RCC 7860 (cell line): ENCODE results near the gene C2orf74.
"Not testable (repeated sequence)": the region's sequence is repeated elsewhere in the genome, so short reads cannot be mapped to it uniquely, and the experiment has no call there.

Experiments
- DNase-seq: peaks from one replicate; pipeline ENCODE4 v3.0.0-alpha.2; 2015; ENCODE audit warnings: low spot score
- FAIRE-seq: peaks from 2 replicates; lab custom pipeline; 2012; peaks lifted over from hg19 to GRCh38; lab: Jason Lieb, UNC

Gene C2orf74

DNA sequence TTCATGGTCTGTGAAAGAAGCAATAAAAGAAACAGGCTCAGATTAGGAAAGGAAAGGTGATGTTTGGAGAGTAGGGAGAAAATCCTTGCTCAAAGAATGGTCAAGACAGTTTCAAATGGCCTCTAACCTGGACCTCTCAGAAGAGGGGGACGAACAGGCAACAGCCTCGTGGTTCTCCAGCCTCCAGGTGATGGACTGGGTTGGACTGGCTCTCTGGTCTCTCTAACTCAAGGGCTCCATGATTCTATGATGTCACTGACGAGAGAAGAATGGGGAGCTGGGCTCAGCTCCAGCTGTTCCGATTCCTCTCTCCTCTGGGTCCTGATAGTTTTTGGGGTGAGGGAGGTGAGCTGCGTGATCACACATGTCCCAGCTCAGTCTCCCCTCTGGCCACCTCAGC, at the start of gene C2orf74:
TSS of gene C2orf74 (plus strand) at position 301 of the 400 bp plus-strand sequence. CDS start 327 bp downstream, outside the sequence.
- no peak for FAIRE-seq
- DNase-seq, result no peak

GRCh38 chr2:61114147-61114546, 47.8 kb upstream of the C2orf74 start:
- no peak for FAIRE-seq
- no peak for DNase-seq

- DNase-seq (no peak), FAIRE-seq (no peak)
Measured at GRCh38 chr2:61116302-61116701, 45.7 kb upstream of the C2orf74 start.

GRCh38 chr2:61117534-61117933, 44.5 kb upstream of the C2orf74 start:
- no peak for FAIRE-seq
- no peak for DNase-seq

DNA sequence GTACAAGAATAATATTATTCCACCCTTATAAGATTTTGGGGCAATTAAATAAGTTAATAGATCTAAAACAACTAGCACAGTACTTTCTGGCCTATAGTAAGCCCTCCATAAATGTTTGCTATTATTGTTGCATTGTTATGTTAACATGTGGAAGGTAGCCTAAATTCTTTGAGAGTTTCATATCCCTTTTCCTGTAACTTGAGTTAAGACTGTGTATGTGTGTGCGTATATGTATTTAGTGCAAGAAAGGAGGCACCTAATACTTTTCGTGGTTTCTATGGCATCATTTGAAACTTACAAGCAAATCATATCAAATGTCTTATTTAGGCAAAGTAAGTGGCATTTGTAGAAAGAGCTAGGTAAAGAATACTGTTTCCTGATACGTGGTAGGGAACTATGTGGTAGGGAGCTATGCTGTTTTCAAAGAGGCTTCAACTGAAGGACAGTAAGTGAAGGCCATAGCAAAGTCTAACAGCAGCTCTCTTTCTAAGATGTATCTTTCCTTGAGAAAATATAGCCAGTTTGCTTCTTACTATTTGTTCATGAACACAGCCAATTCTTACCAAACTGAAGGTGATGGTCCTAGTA, 36.8 kb upstream of the C2orf74 start:
- FAIRE-seq (no peak), DNase-seq (no peak)

GRCh38 chr2:61125798-61126197, 36.2 kb upstream of the C2orf74 start:
- FAIRE-seq (no peak), DNase-seq (no peak)

GRCh38 chr2:61128122-61128521, 33.9 kb upstream of the C2orf74 start:
- not testable (repeated sequence) for DNase-seq, FAIRE-seq

DNA sequence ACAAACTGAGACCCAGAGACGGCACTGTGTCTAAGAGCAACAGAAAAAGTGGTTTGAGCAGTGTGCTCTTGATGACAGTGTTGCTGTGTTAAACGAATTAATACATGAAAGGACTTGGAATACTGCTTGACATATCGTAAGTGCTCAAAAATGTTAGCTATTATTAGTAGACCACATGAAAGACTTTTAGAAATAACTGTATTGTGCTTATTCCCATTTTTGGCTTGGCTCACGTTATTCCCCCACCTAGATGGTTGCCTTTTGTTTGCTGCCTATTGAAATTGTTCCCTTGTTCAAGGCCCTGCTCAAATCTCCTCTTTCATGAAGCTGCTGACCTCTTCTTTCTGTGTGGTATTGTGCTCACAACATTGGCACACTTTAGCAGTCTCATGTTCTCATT, 27.8 kb upstream of the C2orf74 start:
- DNase-seq, result no peak
- no peak for FAIRE-seq

GRCh38 chr2:61135510-61135909, 26.5 kb upstream of the C2orf74 start:
- peak; percentile 26 for DNase-seq
- peak; percentile 37 for FAIRE-seq

- DNase-seq (no peak), FAIRE-seq (no peak)
Measured at GRCh38 chr2:61138859-61139258, 23.1 kb upstream of the C2orf74 start.

DNA sequence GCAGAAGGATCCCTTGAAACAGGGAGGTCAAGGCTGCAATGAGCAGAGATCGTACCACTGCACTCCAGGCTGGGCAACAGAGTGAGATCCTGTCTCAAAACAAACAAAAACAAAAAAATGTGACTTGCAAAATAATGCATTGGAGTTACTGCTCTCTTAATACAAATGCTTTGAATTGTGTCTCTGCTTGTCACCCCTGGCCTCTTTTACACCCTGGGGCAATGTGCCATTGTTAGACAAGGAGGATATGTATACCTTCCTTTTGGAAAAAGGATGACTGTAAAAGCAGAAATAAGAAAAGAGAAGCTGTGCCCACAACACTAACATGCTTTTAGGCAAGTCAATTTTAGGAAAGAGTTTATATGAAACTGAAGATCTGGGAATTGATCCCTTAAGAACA, 20.8 kb upstream of the C2orf74 start:
- no peak for FAIRE-seq
- DNase-seq, result no peak

GRCh38 chr2:61144697-61145268, 17.2 kb upstream of the C2orf74 start:
- DNase-seq, result peak; percentile 97
- FAIRE-seq, result peak; percentile 93

DNA sequence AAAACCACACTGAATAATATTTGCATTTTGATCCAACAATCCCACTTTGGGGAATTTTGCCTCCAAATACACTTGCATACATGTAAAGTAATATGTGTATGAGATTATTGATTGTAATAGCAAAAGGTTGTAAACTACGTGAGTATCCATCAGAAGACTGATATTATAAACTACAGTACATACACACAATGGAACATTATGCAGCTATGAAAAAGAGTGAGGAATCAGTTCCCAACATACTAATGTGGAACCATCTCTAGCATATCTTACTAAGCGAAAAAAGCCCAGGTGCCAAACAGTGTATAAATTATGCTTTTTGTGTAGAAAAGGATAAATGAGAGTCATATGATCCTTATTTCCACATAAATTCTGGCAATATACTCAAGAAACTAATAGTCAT, 16.0 kb upstream of the C2orf74 start:
- FAIRE-seq (no peak), DNase-seq (no peak)

DNA sequence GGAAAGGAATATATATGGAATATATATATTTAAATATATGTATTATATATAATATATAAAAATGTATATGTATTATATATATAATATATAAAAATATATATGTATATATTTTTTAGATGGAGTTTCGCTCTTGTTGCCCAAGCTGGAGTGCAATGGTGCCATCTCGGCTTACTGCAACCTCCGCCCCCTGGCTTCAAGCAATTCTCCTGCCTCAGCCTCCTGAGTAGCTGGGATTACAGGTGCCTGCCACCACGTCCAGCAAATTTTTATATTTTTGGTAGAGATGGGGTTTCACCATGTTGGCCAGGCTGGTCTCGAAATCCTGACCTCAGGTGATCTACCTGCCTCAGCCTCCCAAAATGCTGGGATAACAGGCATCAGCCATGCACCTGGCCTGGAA, 13.9 kb upstream of the C2orf74 start:
- not testable (repeated sequence) for FAIRE-seq, DNase-seq

DNA sequence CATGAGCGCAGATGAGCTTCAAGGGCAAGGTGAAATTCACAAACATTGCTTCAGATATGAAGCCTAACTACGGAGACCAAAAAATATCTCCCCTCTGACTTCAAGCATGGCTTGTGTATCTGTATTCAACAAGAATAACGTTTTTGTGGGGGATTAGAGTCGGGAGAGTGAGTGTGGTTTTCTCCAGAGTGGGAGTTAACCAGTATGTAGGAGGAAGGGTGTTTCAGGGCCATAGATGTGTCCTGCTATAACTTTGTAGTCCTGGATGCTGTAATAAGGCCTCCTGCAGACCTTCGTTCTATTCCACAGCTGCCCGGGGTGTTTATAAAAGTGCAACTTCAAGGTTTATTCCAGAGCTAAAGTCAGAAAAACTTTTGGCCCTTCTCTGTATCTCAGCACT, 12.9 kb upstream of the C2orf74 start:
- DNase-seq (no peak), FAIRE-seq (no peak)

DNA sequence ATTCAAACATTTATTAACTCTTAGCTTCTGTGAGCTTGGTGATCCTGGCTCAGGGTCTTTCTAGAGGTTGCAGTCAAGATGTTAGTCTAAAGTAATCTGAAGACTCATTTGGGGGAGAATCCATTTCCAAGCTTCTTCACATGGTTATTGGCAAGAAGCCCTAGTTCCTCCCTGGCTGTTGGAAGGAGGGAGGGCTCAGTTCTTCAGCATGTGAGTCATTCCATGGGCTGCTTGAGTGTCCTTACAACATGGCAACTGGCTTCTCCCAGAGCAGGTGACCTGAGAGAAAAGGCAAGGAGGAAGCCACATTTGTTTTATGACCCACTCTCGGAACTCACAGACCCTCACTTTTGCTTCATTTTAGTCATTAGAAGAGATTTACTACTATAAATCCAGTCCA, 10.6 kb upstream of the C2orf74 start:
- FAIRE-seq (no peak), DNase-seq (peak; percentile 25)

- no peak for DNase-seq
Measured at GRCh38 chr2:61157371-61158003, 4.5 kb upstream of the C2orf74 start.

DNA sequence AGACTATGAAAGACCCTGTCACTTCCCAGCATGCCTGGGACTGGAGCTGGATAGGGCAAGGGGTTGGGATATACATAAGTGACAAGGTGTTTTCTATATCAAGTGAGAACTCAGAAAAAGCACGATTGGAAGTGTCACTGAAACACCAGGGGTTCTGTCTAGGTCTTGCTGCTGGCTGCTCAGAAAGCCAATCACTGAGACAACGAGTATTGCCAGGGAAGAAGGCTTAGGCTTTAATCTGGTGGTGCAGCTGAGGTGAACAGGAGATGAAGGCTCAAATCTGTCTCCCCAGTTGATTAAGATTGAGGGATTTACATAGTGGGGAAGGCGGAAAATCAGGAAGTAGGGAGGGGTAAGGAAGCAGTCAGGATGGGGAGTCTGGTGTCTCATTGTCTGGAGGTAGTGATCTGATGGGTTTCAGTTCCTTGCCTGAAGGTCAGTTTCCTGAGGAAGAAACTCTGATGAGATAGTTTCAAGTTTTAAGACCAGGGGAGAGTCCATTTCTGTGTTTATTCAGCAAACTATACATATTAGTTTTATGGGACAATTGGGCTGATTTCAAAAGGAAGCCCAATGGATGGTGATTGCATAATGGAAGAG, 3.5 kb upstream of the C2orf74 start:
- FAIRE-seq (no peak), DNase-seq (no peak)

More at GRCh38 chr2:61157371-61158003, 4.5 kb upstream of the C2orf74 start:
- FAIRE-seq, result no peak

GRCh38 chr2:61162721-61163120, 733 bp downstream of the C2orf74 start:
- FAIRE-seq, result no peak
- no peak for DNase-seq

DNA sequence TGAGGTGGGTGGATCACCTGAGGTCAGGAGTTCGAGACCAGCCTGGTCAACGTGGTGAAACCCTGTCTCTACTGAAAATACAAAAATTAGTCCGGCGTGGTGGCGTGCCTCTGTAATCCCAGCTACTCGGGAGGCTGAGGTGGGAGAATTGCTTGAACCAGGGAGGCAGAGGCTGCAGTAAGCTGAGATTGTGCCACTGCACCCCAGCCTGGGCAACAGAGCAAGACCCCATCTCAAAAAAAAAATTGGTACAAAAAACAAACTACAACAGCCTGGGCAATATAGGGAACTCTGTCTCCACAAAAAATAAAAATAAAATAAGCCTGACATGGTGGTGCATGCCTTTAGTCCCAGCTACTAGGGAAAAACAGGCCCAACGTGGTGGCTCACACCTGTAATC, 3.1 kb downstream of the C2orf74 start:
- DNase-seq, FAIRE-seq: not testable (repeated sequence)

DNA sequence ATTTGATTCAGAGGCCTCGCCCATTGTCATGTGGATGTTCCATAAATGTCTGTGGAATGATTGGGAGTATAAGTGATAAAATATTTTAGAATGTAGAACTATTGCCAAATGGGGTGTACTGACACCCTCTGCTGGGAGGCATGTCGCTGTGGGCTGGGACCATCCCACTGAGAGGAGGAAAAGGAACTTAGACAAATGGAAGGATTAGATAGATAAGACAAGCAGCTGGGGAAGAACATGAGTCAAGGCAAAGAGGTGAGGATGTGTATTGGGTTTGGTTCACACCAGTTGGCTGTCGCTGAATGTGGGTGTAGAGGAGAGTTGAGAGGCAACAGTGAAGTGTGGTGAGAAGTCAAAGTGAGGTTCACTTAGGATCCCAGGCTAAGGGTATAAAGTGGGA, 4.0 kb downstream of the C2orf74 start:
- FAIRE-seq, result no peak
- no peak for DNase-seq

DNA sequence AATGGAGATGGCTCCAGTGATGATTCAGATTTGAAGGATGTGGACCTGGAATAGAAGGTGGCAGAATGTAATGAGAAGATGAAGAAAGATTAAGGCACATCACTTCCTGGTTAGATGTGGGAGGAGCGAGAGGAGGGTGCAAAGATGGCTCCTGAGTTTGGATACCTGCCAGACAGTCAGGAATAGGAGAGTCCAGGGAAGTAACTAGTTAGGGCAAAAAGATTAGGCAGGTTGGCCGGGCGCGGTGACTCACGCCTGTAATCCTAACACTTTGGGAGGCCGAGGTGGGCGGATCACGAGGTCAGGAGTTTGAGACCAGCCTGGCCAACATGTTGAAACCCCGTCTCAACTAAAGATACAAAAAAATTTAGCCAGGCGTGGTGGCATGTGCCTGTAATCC, 5.6 kb downstream of the C2orf74 start:
- DNase-seq (no peak), FAIRE-seq (no peak)
